ENCODE data around the gene SYT8.

- no peak for TF ChIP-seq CTCF (IDR thresholded peaks at IDR 0.05; ENCODE audit: low read length)
- TF ChIP-seq EZH2 (IDR thresholded peaks at IDR 0.05; ENCODE audit: borderline replicate concordance, low read length), result no peak
These were observed 13.3 kb downstream of the SYT8 start for GRCh38 chr11:1847926-1848639.

All from OCI-LY1 (cell line).